Right lobe of liver (tissue), 6 donors: ENCODE data around the gene KLHDC7B. TPM values are rescaled to one million over a fixed set of nuclear protein-coding genes. Genes with fewer than 3 reads are reported as not detected.

ENCODE experiments used
- ATAC-seq, 4 donors: fragments of 200-7000 bp; cut with Tn5 transposase; one replicate each; pipeline ENCODE4 v1.9.1; 2020; ENCODE audit warnings: mild to moderate bottlenecking in 4 of 4, moderate library complexity in 4 of 4
- DNase-seq, 3 donors: peaks; one replicate each; pipeline ENCODE4 v3.0.0-alpha.2; 2020
- H3K27ac ChIP-seq, 3 donors: fragments of 200-600 bp; one replicate each; pipeline ENCODE4 v1.8.0; 2022
- H3K27me3 ChIP-seq, 2 donors: fragments of 200-600 bp; one replicate each; pipeline ENCODE4 v1.8.0; 2022
- H3K36me3 ChIP-seq, 4 donors: fragments of 200-600 bp; sonication (generic) in 1 of 4; one replicate each; pipeline versions ENCODE4 v1.5.1 to v1.8.0; 2017 to 2022; ENCODE audit warnings: control low read depth in 1 of 4
- H3K4me1 ChIP-seq, 4 donors: fragments of 200-600 bp; sonication (generic) in 1 of 4; one replicate each; pipeline versions ENCODE4 v1.5.1 to v1.8.0; 2017 to 2022; ENCODE audit warnings: control low read depth in 1 of 4
- H3K4me3 ChIP-seq, 3 donors: fragments of 200-600 bp; one replicate each; pipeline ENCODE4 v1.8.0; 2022
- H3K9me3 ChIP-seq, 4 donors: fragments of 200-600 bp; sonication (generic) in 1 of 4; one replicate each; pipeline versions ENCODE4 v1.5.1 to v1.8.0; 2017 to 2022; ENCODE audit warnings: control low read depth in 1 of 4
- CTCF ChIP-seq, 4 donors: fragments of 200-600 bp in 3 of 4; fragments of 450-650 bp in 1 of 4; IDR thresholded peaks; one replicate each; pipeline versions ENCODE4 v1.5.1 to v1.8.0; 2016 to 2022; ENCODE audit warnings: antibody characterized with exemption in 4 of 4, mild to moderate bottlenecking in 2 of 4
- POLR2A ChIP-seq: fragments of 450-650 bp; IDR thresholded peaks from one replicate; pipeline ENCODE4 v1.6.1; 2017; ENCODE audit warnings: antibody characterized with exemption, mild to moderate bottlenecking
- WGBS: methylation state at CpG from one replicate; pipeline ENCODE4 v1.1.6; 2018; ENCODE audit warnings: low coverage, low lambda C conversion rate; ENCODE audit not compliant: insufficient coverage; ENCODE audit errors: missing lambda C conversion rate; 5-methylcytosine and 5-hydroxymethylcytosine counted together
- intact Hi-C, 2 donors: fragments of 100-400 bp; cut with DNase I; formaldehyde crosslinking; loops; one replicate each; pipeline versions ENCODE4 v1.11.2 to v1.14.1; 2022
- total RNA-seq, 6 experiments: library from RNA; depleted of rRNA in 2 of 6; stranded (reverse); fragments of >200 nt in 2 of 6; fragmentation: NEBNext Ultra II Directional in 3 of 6; extraction: Animal tissue kit (Norgen Biotek cat#: 25700) in 3 of 6; gene quantifications; one replicate each; pipeline versions ENCODE4 v1.1.0 to v1.2.4, GENCODE V29; 2016 to 2023
- donor health status: DM: no; HTN: yes; CAD: no.
- donor health status: DM: no; HTN: no; CAD: no.
- donor health status: DM: no; HTN: no; CAD: no.
- donor health status: DM: no; HTN: yes; CAD: no.
- donor health status: DM: no; HTN: yes; CAD: no.

KLHDC7B gene
- total RNA-seq, 6 experiments from 2014 or later: 0.07 to 1.4 (median 0.62) TPM; not detected in 2

DNA sequence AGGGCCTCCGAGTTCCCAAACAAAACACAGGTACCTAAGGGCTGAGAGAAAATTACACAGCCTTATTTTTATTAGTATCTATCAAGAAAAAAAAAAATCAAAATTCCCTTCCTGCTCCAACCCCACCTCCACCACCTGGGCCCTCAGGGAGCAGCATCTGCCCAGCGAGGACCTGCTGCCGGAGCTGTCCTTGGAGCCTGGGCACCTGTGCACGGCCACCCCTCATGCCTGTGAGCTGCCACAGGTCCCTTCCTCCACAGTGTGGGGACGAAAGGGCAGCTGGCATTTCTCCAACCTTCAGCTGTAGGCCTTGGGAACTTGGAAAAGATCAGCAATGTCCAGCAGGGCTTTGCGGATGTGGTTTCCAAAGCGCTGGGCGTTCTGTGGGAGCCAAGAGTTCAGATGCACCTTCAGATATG lies 23.4 kb downstream of the KLHDC7B start:
- peak overlapping the region; percentile 89 to 93 (median 90) for H3K27ac ChIP-seq
- peaks cover 0 to 11% (median 2%) of the 10 kb centered on the region in 4 donors for H3K36me3 ChIP-seq
- peaks cover 0 to 36% (median 19%) of the 10 kb centered on the region in 4 donors for H3K4me1 ChIP-seq
- DNase-seq: peak; percentile 83 to 93 (median 90)
- no peaks in the 10 kb centered on the region for H3K27me3 ChIP-seq
- ATAC-seq: peak; percentile 74 to 84 (median 82)
- peak overlapping the region in 1 of 3 donors; percentile 6 for H3K4me3 ChIP-seq
- H3K9me3 ChIP-seq: no peaks in the 10 kb centered on the region
- 28% methylated on average over 7 of the region's 8 CpGs for WGBS
- TF ChIP-seq POLR2A (no peak), CTCF (IDR thresholded peaks at IDR 0.05) (no peak)
- intact Hi-C loops: no loop called here

- Histone ChIP-seq H3K36me3 (peaks cover 0 to 11% (median 2%) of the 10 kb centered on the region in 4 donors), H3K4me3 (no peak overlapping the region), H3K4me1 (peaks cover 0 to 30% (median 16%) of the 10 kb centered on the region in 4 donors), H3K9me3 (no peaks in the 10 kb centered on the region), H3K27me3 (no peaks in the 10 kb centered on the region), H3K27ac (peak overlapping the region; percentile 89 to 93 (median 90))
- ATAC-seq (no peak), DNase-seq (no peak)
- WGBS: 74% methylated on average over 5 of the region's 13 CpGs
- intact Hi-C loops: no loop called here
- no peak for TF ChIP-seq POLR2A
- TF ChIP-seq CTCF (IDR thresholded peaks at IDR 0.05): no peak
Observed at GRCh38 chr22:50569896-50570535, 24.3 kb downstream of the KLHDC7B start.

DNA sequence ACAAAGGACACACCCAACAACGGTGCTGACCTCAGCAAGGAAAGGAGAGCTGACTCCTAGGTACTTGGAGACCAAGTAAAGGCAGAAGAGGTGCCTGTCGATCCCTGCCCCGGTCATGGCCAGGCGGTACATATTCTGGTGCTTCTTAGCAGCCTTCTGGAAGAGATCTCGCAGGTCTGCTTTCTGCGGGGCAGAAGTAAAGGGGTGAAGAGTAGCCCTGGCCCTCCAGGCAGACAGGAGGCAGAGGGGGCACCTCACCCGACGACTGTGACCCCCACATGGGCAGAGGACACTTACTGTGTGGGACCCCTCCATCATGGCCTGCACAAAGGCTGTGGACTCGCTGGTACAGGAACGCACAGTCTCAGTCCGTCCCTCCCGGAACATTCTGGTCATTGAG lies 25.2 kb downstream of the KLHDC7B start:
- DNase-seq (no peak), ATAC-seq (no peak)
- Histone ChIP-seq H3K4me1 (peaks cover 0 to 30% (median 16%) of the 10 kb centered on the region in 4 donors), H3K4me3 (no peak overlapping the region), H3K27me3 (no peaks in the 10 kb centered on the region), H3K9me3 (no peaks in the 10 kb centered on the region), H3K36me3 (peaks cover 0 to 11% (median 2%) of the 10 kb centered on the region in 4 donors), H3K27ac (peak overlapping the region in 2 of 3 donors; percentile 11 to 93)
- TF ChIP-seq POLR2A (no peak), CTCF (IDR thresholded peaks at IDR 0.05) (no peak)
- intact Hi-C loops: no loop called here
- no CpG with 5 or more reads among the region's 12 CpGs for WGBS

- no peak overlapping the region for H3K27ac ChIP-seq
Observed at GRCh38 chr22:50571264-50572175, 25.8 kb downstream of the KLHDC7B start.

More at GRCh38 chr22:50571264-50572175, 25.8 kb downstream of the KLHDC7B start:
- Histone ChIP-seq H3K4me3 (no peak overlapping the region), H3K9me3 (no peaks in the 10 kb centered on the region), H3K27me3 (no peaks in the 10 kb centered on the region), H3K4me1 (peaks cover 0 to 30% (median 16%) of the 10 kb centered on the region in 4 donors), H3K36me3 (peaks cover 0 to 11% (median 2%) of the 10 kb centered on the region in 4 donors)
- DNase-seq (no peak), ATAC-seq (no peak)
- no peak for TF ChIP-seq POLR2A
- TF ChIP-seq CTCF (IDR thresholded peaks at IDR 0.05): no peak
- WGBS: 69% methylated on average over 5 of the region's 26 CpGs
- intact Hi-C loops: no loop called here
